B cell (primary cell): ENCODE measurements around the gene DHH.

Experiments used
- EZH2 ChIP-seq: IDR thresholded peaks from 2 replicates; pipeline ENCODE4 v1.6.1; 2012; ENCODE audit warnings: borderline replicate concordance, low read depth, mild to moderate bottlenecking, moderate library complexity, low read length; ENCODE audit not compliant: insufficient read depth, poor library complexity, severe bottlenecking
- TF ChIP-seq, protein P1 (sequence below): fragments of 200-600 bp; IDR thresholded peaks from one replicate; pipeline ENCODE4 v1.8.0; 2022; ENCODE audit warnings: antibody characterized with exemption, mild to moderate bottlenecking

DNA sequence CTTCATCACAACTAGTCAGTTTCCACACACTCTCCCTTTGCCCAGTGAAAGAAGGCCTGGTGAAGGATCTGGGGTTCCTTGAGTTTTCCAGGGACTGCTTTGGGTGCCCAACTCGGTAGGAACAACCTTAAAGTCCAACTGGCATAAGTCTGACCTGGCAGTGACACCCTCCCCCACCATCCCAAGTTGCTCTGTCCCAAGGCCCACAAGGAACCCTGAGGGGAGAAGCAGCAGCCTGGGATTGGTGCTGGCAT, 35.6 kb downstream of the DHH start:
- TF ChIP-seq, protein P1, sequence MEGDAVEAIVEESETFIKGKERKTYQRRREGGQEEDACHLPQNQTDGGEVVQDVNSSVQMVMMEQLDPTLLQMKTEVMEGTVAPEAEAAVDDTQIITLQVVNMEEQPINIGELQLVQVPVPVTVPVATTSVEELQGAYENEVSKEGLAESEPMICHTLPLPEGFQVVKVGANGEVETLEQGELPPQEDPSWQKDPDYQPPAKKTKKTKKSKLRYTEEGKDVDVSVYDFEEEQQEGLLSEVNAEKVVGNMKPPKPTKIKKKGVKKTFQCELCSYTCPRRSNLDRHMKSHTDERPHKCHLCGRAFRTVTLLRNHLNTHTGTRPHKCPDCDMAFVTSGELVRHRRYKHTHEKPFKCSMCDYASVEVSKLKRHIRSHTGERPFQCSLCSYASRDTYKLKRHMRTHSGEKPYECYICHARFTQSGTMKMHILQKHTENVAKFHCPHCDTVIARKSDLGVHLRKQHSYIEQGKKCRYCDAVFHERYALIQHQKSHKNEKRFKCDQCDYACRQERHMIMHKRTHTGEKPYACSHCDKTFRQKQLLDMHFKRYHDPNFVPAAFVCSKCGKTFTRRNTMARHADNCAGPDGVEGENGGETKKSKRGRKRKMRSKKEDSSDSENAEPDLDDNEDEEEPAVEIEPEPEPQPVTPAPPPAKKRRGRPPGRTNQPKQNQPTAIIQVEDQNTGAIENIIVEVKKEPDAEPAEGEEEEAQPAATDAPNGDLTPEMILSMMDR, result no peak
- no peak for TF ChIP-seq EZH2
